CD4-positive, alpha-beta T cell treated with Interleukin-17A for 1 hour (primary cell): ENCODE results near the gene OLIG1.

Experiments
- DNase-seq: peaks from one replicate; pipeline ENCODE4 v3.0.0-alpha.2; 2020

Gene OLIG1

GRCh38 chr21:33105088-33105487, 35.1 kb downstream of the OLIG1 start:
- no peak for DNase-seq

- no peak for DNase-seq
Observed at GRCh38 chr21:33108228-33108627, 38.3 kb downstream of the OLIG1 start.

GRCh38 chr21:33109574-33110339, 39.8 kb downstream of the OLIG1 start:
- no peak for DNase-seq

- no peak for DNase-seq
Observed at GRCh38 chr21:33110340-33110715, 40.4 kb downstream of the OLIG1 start.

- DNase-seq, result no peak
Observed at GRCh38 chr21:33111577-33111976, 41.6 kb downstream of the OLIG1 start.

GRCh38 chr21:33112151-33112550, 42.2 kb downstream of the OLIG1 start:
- no peak for DNase-seq

- no peak for DNase-seq
Observed at GRCh38 chr21:33112681-33113080, 42.7 kb downstream of the OLIG1 start.

- DNase-seq, result no peak
Observed at GRCh38 chr21:33113131-33113530, 43.2 kb downstream of the OLIG1 start.

- DNase-seq, result no peak
Observed at GRCh38 chr21:33114276-33114675, 44.3 kb downstream of the OLIG1 start.

- no peak for DNase-seq
Observed at GRCh38 chr21:33115631-33116510, 45.9 kb downstream of the OLIG1 start.

- peak; percentile 1 for DNase-seq
Observed at GRCh38 chr21:33116676-33117075, 46.7 kb downstream of the OLIG1 start.

- DNase-seq, result no peak
Observed at GRCh38 chr21:33117101-33117888, 47.4 kb downstream of the OLIG1 start.
